ENCODE measurements around the gene NT5C1A. TPM values are rescaled to one million over a fixed set of nuclear protein-coding genes. Genes with fewer than 3 reads are reported as not detected.

Gene NT5C1A
- 10 to 100 TPM in 8 of 9 donors, 1 to 10 TPM in 1; 3.3 to 46.6 (median 23.8) TPM for total RNA-seq
- polyA plus RNA-seq, result 1 to 10 TPM; 2.0 to 2.2 TPM
- long read RNA-seq, donor 1, transcript NT5C1A-201 (6 exons, 1,107 nt), result major isoform, 10 of 14 reads
- long read RNA-seq, donor 1, partial matches to known transcripts, result 1 of 14 reads
- long read RNA-seq, donor 1, other reads (novel, unspliced or antisense), result 3 of 14 reads
- long read RNA-seq, donor 2, transcript NT5C1A-201 (6 exons, 1,107 nt), result major isoform, 8 of 10 reads
- long read RNA-seq, donor 2, partial matches to known transcripts, result 1 of 10 reads
- long read RNA-seq, donor 2, other reads (novel, unspliced or antisense), result 1 of 10 reads
- long read RNA-seq, donor 3, transcript NT5C1A-201 (6 exons, 1,107 nt), result major isoform, 6 of 6 reads
- long read RNA-seq, donor 3, partial matches to known transcripts, result 0 of 6 reads
- long read RNA-seq, donor 3, other reads (novel, unspliced or antisense), result 0 of 6 reads

GRCh38 chr1:39671793-39672550 lies at the start of gene NT5C1A:
TSS of gene NT5C1A (minus strand) at chr1:39672107. CDS start at chr1:39672038, 69 bp downstream.
- Histone ChIP-seq H3K27me3 (peaks cover 0 to 26% (median 4%) of the 10 kb centered on the region in 9 donors), H3K4me1 (peaks cover 0 to 53% (median 19%) of the 10 kb centered on the region in 12 donors), H3K27ac (peak within 1 kb of the TSS; percentile 18 to 91 (median 84)), H3K9me3 (no peaks in the 10 kb centered on the region), H3K4me3 (peak within 1 kb of the TSS; percentile 24 to 86 (median 64)), H3K36me3 (no peaks in the 10 kb centered on the region)
- intact Hi-C loops (cut with DNase I), result loop anchor here in 2 of 10 donors (5.0 kb wide), 1 partner anchor 45 kb away; no protein-coding TSS in a partner anchor
- 1 to 2% (median 1%) methylated on average over 23 to 55 of the region's 55 CpGs for WGBS, 4 donors
- ATAC-seq (peak; percentile 44 to 79 (median 76)), DNase-seq (peak; percentile 53 to 80 (median 70))
- TF ChIP-seq POLR2A (IDR thresholded peaks at IDR 0.05) (no peak), CTCF (IDR thresholded peaks at IDR 0.05) (no peak)

GRCh38 chr1:39721664-39722063 lies 49.8 kb upstream of the NT5C1A start:
- intact Hi-C loops (cut with DNase I), result loop anchor here in 6 of 10 donors (2.0 to 5.0 kb wide), 4 partner anchors 69 to 115 kb away; no protein-coding TSS in a partner anchor
- DNase-seq, result no peak
- TF ChIP-seq POLR2A (IDR thresholded peaks at IDR 0.05), result no peak
- TF ChIP-seq CTCF (IDR thresholded peaks at IDR 0.05), result no peak
- Histone ChIP-seq H3K27ac (no peak overlapping the region), H3K9me3 (no peaks in the 10 kb centered on the region), H3K36me3 (no peaks in the 10 kb centered on the region), H3K4me1 (peaks cover 0 to 5% (median 0%) of the 10 kb centered on the region in 12 donors), H3K27me3 (peaks cover 0 to 51% (median 11%) of the 10 kb centered on the region in 9 donors), H3K4me3 (no peak overlapping the region)
- no peak for ATAC-seq

GRCh38 chr1:39720094-39720999 lies 48.4 kb upstream of the NT5C1A start:
- H3K27ac ChIP-seq, result no peak overlapping the region
- H3K4me3 ChIP-seq, result no peak overlapping the region
- peaks cover 0 to 5% (median 0%) of the 10 kb centered on the region in 12 donors for H3K4me1 ChIP-seq
- no peak for DNase-seq
- H3K36me3 ChIP-seq, result no peaks in the 10 kb centered on the region
- H3K9me3 ChIP-seq, result no peaks in the 10 kb centered on the region
- intact Hi-C loops (cut with DNase I), result loop anchor here in 7 of 10 donors (1.0 to 5.0 kb wide), 6 partner anchors 68 to 115 kb away; no protein-coding TSS in a partner anchor
- ATAC-seq, result peak; percentile 48 to 68 (median 60)
- peaks cover 0 to 42% (median 11%) of the 10 kb centered on the region in 9 donors for H3K27me3 ChIP-seq
- TF ChIP-seq CTCF (IDR thresholded peaks at IDR 0.05), result peak; percentile 61 to 83 (median 74)
- no peak for TF ChIP-seq POLR2A (IDR thresholded peaks at IDR 0.05)
- WGBS, 4 donors, result 39 to 43% (median 41%) methylated on average over 7 of the region's 7 CpGs

Data from heart left ventricle (tissue), 16 donors.